Lower leg skin (tissue), 3 donors: ENCODE measurements around the gene MIER1.

Experiments
- POLR2A ChIP-seq, 2 donors: fragments of 450-650 bp; IDR thresholded peaks; one replicate each; pipeline ENCODE4 v1.6.1; 2016 to 2017; ENCODE audit warnings: antibody characterized with exemption in 2 of 2, mild to moderate bottlenecking in 1 of 2, moderate library complexity in 1 of 2
- TF ChIP-seq, protein P1 (sequence below), 3 donors: fragments of 450-650 bp; IDR thresholded peaks; one replicate each; pipeline ENCODE4 v1.5.1; 2016; ENCODE audit warnings: antibody characterized with exemption in 3 of 3, mild to moderate bottlenecking in 3 of 3, moderate library complexity in 2 of 3

DNA sequence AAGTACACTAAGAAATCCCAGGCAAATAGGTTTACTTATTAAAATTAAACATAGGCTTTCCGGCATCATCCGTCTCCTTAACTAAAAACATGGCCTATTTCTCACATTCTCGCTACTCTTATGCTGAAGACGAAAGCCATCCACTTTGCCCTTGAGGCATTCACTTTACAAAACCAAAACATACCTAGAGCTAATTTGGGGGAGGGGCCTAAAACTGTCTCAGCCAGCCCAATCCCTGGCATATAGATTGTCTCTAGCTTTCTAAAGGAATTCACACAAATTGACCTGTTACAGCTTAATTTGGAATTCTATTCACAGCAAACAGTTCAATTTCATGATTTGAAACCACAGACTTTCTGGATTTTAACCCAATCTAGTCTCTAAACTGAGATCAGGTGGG is 94.3 kb downstream of the MIER1 start:
- TF ChIP-seq, protein P1, sequence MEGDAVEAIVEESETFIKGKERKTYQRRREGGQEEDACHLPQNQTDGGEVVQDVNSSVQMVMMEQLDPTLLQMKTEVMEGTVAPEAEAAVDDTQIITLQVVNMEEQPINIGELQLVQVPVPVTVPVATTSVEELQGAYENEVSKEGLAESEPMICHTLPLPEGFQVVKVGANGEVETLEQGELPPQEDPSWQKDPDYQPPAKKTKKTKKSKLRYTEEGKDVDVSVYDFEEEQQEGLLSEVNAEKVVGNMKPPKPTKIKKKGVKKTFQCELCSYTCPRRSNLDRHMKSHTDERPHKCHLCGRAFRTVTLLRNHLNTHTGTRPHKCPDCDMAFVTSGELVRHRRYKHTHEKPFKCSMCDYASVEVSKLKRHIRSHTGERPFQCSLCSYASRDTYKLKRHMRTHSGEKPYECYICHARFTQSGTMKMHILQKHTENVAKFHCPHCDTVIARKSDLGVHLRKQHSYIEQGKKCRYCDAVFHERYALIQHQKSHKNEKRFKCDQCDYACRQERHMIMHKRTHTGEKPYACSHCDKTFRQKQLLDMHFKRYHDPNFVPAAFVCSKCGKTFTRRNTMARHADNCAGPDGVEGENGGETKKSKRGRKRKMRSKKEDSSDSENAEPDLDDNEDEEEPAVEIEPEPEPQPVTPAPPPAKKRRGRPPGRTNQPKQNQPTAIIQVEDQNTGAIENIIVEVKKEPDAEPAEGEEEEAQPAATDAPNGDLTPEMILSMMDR (IDR thresholded peaks at IDR 0.05), result no peak
- no peak for TF ChIP-seq POLR2A (IDR thresholded peaks at IDR 0.05)
